ENCODE results near the gene SFSWAP.

The SFSWAP gene

DNA sequence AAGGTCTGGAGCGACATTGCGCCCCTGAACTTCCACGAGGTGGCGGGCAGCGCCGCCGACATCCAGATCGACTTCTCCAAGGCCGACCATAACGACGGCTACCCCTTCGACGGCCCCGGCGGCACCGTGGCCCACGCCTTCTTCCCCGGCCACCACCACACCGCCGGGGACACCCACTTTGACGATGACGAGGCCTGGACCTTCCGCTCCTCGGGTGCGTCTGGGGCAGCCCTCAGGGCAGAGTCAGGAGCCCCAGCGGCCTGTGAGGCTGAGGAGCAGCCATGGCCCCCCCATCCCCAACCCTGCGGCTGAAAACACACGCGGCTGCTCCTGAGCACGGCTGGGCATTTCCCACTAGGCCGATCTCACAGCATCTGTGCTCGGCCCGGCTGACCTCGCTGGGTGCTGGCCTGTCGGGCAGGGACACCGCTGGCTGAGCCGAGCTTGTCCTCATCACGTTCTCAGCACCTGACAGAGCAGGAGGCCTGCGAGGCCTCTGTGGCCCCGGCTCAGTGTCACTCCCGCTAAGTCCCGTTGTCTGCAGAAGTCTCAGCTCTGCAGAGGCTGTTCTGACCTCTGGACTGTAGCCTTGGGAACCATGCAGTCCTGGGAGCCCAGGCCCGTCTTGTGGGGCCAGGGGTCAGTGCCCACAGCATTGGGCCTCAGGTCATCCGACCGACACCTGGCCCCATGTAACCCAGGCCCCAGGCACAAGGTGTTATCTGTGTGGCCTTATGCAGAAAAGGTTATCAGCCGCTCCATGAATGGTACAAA, 129.9 kb downstream of the SFSWAP start:
- no peak for DNase-seq

GRCh38 chr12:131841547-131841946, 130.7 kb downstream of the SFSWAP start:
- no peak for DNase-seq

DNA sequence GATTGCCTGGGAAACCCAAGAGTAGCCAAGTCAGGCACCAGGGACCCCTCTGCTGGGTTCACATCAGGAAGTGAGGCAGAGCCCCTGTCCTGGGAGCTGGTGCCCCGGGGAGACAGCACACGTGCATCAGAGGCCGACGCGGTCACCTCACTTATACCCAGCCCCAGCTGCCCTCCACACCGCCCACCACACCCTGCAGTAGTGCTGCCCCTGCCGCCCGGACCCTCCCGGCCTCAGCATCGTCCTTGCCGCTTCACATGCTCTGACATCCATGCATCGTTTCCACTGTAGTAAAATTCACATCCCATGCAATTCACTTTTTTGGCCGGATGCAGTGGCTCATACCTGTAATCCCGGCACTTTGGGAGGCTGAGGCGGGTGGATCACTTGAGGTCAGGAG, 131.3 kb downstream of the SFSWAP start:
- DNase-seq: no peak

DNA sequence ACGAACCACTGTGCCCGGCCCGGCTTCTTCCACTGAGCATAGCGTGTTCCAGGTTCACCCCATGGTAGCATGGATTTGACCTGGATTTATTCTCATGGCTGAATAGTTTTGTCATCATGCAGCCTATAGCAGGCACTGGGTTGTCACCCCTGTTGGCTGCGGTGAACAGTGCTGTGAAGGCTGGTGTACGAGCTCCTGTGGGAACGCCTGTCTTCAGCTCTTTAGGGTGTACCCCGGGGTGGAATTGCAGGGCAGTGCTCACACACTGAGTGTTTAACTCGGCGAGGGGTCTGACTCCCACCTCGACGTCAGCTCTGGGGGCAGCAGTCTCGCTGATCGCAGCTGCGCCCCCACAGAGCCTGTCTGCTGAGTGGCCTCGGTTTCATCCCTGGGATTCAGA, 132.6 kb downstream of the SFSWAP start:
- DNase-seq: no peak

GRCh38 chr12:131844140-131844539, 133.2 kb downstream of the SFSWAP start:
- DNase-seq: no peak

- DNase-seq: no peak
These were observed 133.8 kb downstream of the SFSWAP start for GRCh38 chr12:131844656-131845055.

GRCh38 chr12:131845121-131845520, 134.2 kb downstream of the SFSWAP start:
- no peak for DNase-seq

DNA sequence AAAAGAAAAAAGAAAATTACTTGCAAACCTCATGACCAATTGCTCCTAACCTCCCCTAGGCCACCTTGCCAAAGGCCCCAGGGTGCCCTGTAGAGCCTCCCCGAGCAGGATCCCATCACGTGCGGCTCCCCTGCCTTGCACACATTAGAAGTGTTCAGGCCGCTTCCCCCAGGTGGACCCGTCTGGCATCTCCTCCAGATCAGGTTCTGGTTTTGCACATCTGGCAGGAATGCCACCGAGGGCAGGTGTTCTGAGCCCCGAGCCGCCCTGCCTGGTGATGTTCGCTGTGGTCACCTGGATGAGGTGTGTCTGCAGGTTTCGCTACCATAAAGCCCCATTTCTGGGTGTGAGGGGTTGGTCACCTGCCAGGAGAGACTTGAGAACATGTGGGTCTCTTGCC, 136.6 kb downstream of the SFSWAP start:
- DNase-seq: no peak

DNA sequence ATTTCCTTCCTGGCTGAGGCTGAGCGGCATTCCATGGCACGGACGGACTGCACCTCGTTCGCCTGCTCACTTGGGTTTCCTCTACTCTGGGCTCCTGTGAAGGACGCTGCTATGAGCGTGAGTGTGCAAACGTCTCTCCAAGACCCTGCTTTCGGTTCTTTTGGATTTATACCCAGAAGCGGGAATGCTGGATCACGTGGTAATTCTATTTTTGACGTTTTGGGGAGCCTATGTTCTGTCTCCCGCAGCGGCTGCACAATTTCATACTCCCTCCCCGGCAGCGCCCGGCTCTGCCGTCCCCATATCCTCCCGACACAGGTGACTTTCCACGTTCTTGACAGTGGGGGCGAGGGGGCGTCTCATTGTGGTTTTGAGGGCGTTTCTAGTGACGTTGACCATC, 137.9 kb downstream of the SFSWAP start:
- DNase-seq: no peak

Data from activated CD4-positive, alpha-beta T cell treated with anti-CD3 and anti-CD28 coated beads, Interleukin-2, Interleukin-6, amounts not matched to agents 100 ng/mL and 50 ng/mL, durations not matched to agents 16 hours and 8 hours (primary cell).